HG02642 (cell line): ENCODE measurements around the gene MKLN1.
"Not testable (repeated sequence)": the region's sequence is repeated elsewhere in the genome, so short reads cannot be mapped to it uniquely, and the experiment has no call there.

Experiments
- ATAC-seq: cut with Tn5 transposase; IDR thresholded peaks from one replicate; pipeline ENCODE4 v1.9.1; 2021; ENCODE audit warnings: mild to moderate bottlenecking; ENCODE audit not compliant: unreplicated experiment, poor library complexity

MKLN1 gene

DNA sequence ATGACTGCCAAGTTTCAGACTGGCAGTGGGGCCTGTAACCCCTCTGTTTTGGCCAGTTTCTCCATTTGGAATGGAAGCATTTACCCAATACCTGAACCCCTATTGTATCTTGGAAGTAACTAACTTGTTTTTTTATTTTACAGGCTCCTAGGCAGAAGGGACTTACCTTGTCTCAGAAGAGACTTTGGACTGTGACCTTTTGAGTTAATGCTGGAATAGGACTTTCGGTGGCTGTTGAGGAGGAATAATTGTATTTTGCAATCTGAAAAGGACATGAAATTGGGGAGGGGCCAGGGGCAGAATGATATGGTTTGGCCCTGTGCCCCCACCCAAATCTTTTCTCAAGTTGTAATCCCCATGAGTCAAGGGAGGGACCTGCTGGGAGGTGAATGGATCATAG lies 20.0 kb upstream of the MKLN1 start:
- ATAC-seq = no peak

GRCh38 chr7:131312838-131313237 lies 14.8 kb upstream of the MKLN1 start:
- no peak for ATAC-seq

- ATAC-seq = no peak
These were observed 7.1 kb upstream of the MKLN1 start for GRCh38 chr7:131320603-131321002.

DNA sequence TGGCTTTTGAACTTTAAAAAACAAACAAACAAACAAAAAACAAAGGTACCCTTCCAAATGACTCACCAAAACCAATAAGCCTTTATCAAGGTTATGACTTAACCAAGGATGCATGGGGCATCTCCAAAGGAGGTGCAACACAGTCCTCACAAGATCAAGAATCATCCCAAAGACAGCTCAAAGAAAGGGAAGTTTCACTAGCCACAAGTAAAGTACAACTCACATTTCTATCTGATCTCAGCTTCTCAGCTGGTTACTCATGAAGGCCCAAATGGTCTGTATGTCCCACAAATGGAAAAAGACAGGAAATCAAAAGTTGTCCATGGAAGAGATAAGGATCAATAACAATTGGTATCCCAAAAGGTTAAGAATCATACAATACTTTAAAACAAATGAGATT lies 6.0 kb upstream of the MKLN1 start:
- no peak for ATAC-seq

DNA sequence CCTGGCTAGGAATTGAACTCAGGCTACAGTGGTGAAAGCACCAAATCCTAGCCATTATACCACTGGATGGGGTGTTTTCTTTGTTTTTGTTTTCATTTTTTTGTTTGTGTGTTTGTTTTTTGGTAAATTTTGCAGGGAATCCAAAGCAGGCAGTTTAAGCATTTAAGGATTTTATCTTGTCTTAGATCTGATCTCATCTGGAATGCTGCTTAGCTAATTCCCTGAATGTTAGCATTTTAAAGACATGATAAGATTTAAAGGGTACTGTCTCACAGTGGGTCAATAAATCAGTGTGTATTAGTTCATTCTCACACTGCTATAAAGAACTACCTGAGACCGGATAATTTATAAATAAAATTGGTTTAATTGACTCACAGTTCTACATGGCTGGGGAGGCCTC lies 5.6 kb upstream of the MKLN1 start:
- no peak for ATAC-seq

DNA sequence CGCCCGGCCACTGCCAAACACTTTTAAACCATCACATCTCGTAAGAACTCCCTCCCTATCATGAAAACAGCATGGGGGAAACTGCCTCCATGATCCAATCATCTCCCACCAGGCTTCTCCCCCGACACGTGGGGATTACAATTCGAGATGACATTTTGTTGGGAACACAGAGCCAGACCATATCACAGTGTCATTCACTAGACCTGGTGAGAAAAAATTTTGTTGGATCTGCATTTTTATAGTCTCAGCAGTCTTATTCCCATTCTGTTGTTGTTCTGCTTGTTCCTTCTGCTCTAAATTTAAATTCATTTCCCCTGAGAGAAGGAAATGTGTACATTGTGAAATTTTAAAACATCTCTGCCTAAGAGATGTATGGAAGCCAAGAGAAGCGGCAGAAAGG lies 4.8 kb upstream of the MKLN1 start:
- no peak for ATAC-seq

GRCh38 chr7:131325179-131325840 lies 2.4 kb upstream of the MKLN1 start:
- no peak for ATAC-seq

GRCh38 chr7:131326576-131326975 lies 1.1 kb upstream of the MKLN1 start:
- ATAC-seq = no peak

GRCh38 chr7:131327049-131327625 lies 539 bp upstream of the MKLN1 start:
- peak; percentile 11 for ATAC-seq

GRCh38 chr7:131328377-131329175 lies 900 bp downstream of the MKLN1 start:
- ATAC-seq = no peak

GRCh38 chr7:131329176-131329570 lies 1.5 kb downstream of the MKLN1 start:
- ATAC-seq = no peak

DNA sequence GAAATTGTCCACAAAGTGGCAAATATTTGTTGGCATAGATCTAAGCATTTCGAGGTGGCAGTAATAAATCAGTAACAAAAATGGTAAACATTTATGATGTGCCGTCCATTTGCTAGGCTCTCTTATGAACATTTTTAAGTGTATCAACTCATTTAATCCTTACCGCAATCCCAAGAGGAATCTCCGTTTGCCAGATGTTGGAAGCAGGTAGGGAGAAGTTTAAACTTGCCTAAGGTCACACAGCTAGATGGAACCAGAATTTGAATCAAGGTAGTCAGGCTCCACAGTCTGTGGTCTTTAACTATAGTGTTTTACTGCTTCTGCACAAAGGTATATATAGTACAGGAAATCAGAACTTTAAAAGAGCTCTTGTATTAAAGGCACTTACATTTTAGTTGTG lies 2.6 kb downstream of the MKLN1 start:
- no peak for ATAC-seq

GRCh38 chr7:131331806-131332205 lies 4.1 kb downstream of the MKLN1 start:
- no peak for ATAC-seq

DNA sequence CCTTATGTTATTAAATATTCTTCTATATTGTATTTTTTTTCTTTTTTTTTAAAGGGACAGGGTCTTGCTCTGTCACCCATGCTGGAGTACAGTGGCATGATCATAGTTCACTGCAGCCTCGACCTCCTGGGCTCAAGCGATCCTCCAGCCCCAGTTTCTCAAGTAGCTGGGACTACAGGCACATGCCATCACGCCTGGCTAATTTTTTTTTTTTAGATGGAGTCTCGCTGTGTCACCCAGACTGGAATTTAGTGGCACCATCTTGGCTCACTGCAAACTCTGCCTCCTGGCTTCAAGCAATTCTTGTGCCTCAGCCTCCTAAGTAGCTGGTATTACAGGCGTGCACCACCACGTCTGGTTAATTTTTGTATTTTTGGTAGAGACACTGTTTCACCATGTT lies 5.1 kb downstream of the MKLN1 start:
- ATAC-seq = not testable (repeated sequence)

- no peak for ATAC-seq
These were observed 8.1 kb downstream of the MKLN1 start for GRCh38 chr7:131335639-131336381.

DNA sequence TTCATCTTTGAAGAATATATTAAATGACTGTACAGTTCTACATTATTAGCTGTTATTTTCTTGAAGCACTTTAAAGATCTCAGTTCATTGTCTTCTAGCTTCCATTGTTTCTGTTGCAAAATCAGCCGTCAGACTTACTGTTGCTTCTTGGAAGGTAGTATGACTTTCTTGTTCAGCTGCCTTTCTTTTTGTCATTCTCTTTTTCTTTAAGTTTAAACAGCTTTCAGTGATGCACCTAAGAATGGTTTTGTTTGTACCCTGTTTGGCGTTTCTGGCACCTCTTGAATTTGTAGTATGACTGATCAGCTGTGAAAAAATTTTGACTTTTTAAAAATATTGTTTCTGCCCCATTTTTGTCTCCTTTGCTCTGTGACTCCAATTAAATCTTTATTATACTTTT lies 9.3 kb downstream of the MKLN1 start:
- no peak for ATAC-seq

- ATAC-seq = no peak
These were observed 10.5 kb downstream of the MKLN1 start for GRCh38 chr7:131338173-131338572.

GRCh38 chr7:131338691-131339390 lies 11.2 kb downstream of the MKLN1 start:
- no peak for ATAC-seq

GRCh38 chr7:131341690-131342089 lies 14.0 kb downstream of the MKLN1 start:
- no peak for ATAC-seq

GRCh38 chr7:131342864-131343442 lies 15.3 kb downstream of the MKLN1 start:
- ATAC-seq = no peak
